Measurements from ENCODE around the gene AKAP1. TPM values are rescaled to one million over a fixed set of nuclear protein-coding genes. Genes with fewer than 3 reads are reported as not detected.

Gene AKAP1
- total RNA-seq, 1 donor from 2014 or later, result 214 TPM

GRCh38 chr17:57075785-57076184, 9.3 kb upstream of the AKAP1 start:
- Histone ChIP-seq H3K27me3 (ENCODE audit: low read depth) (no peaks in the 10 kb centered on the region), H3K36me3 (no peaks in the 10 kb centered on the region), H3K4me1 (peaks cover 5% of the 10 kb centered on the region), H3K27ac (replicated peaks) (no peak overlapping the region), H3K4me3 (no peak overlapping the region), H3K9me3 (replicated peaks) (no peaks in the 10 kb centered on the region)
- TF ChIP-seq CTCF (IDR thresholded peaks at IDR 0.05; ENCODE audit: borderline replicate concordance), result no peak
- intact Hi-C loops (cut with micrococcal nuclease), result no loop called here
- DNase-seq, result no peak

- DNase-seq, result no peak
- no peak for TF ChIP-seq CTCF (IDR thresholded peaks at IDR 0.05; ENCODE audit: borderline replicate concordance)
- Histone ChIP-seq H3K27me3 (ENCODE audit: low read depth) (no peaks in the 10 kb centered on the region), H3K9me3 (replicated peaks) (no peaks in the 10 kb centered on the region), H3K4me3 (no peak overlapping the region), H3K36me3 (no peaks in the 10 kb centered on the region), H3K27ac (replicated peaks) (no peak overlapping the region), H3K4me1 (peaks cover 5% of the 10 kb centered on the region)
- intact Hi-C loops (cut with micrococcal nuclease), result no loop called here
These were observed 8.0 kb upstream of the AKAP1 start for GRCh38 chr17:57077000-57077399.

- no peak for TF ChIP-seq CTCF (IDR thresholded peaks at IDR 0.05; ENCODE audit: borderline replicate concordance)
- no peak overlapping the region for H3K4me3 ChIP-seq
- H3K4me1 ChIP-seq, result peaks cover 10% of the 10 kb centered on the region
- no peaks in the 10 kb centered on the region for H3K27me3 ChIP-seq (ENCODE audit: low read depth)
- no peaks in the 10 kb centered on the region for H3K9me3 ChIP-seq (replicated peaks)
- no peak overlapping the region for H3K27ac ChIP-seq (replicated peaks)
- no peak for DNase-seq
- intact Hi-C loops (cut with micrococcal nuclease), result no loop called here
- no peaks in the 10 kb centered on the region for H3K36me3 ChIP-seq
These were observed 6.8 kb upstream of the AKAP1 start for GRCh38 chr17:57078274-57078673.

GRCh38 chr17:57080718-57081117, 4.3 kb upstream of the AKAP1 start:
- intact Hi-C loops (cut with micrococcal nuclease), result no loop called here
- Histone ChIP-seq H3K9me3 (replicated peaks) (no peaks in the 10 kb centered on the region), H3K4me3 (no peak overlapping the region), H3K4me1 (peaks cover 25% of the 10 kb centered on the region), H3K27ac (replicated peaks) (no peak overlapping the region), H3K36me3 (no peaks in the 10 kb centered on the region), H3K27me3 (ENCODE audit: low read depth) (no peaks in the 10 kb centered on the region)
- no peak for TF ChIP-seq CTCF (IDR thresholded peaks at IDR 0.05; ENCODE audit: borderline replicate concordance)
- DNase-seq, result no peak

- H3K27ac ChIP-seq (replicated peaks), result no peak overlapping the region
- peaks cover 43% of the 10 kb centered on the region for H3K4me1 ChIP-seq
- H3K27me3 ChIP-seq (ENCODE audit: low read depth), result no peaks in the 10 kb centered on the region
- H3K4me3 ChIP-seq, result no peak overlapping the region
- intact Hi-C loops (cut with micrococcal nuclease), result no loop called here
- no peaks in the 10 kb centered on the region for H3K9me3 ChIP-seq (replicated peaks)
- no peaks in the 10 kb centered on the region for H3K36me3 ChIP-seq
- no peak for DNase-seq
- TF ChIP-seq CTCF (IDR thresholded peaks at IDR 0.05; ENCODE audit: borderline replicate concordance), result no peak
These were observed 2.6 kb upstream of the AKAP1 start for GRCh38 chr17:57082441-57082840.

GRCh38 chr17:57084361-57084801, 665 bp upstream of the AKAP1 start:
- Histone ChIP-seq H3K36me3 (no peaks in the 10 kb centered on the region), H3K9me3 (replicated peaks) (no peaks in the 10 kb centered on the region), H3K27me3 (ENCODE audit: low read depth) (no peaks in the 10 kb centered on the region), H3K27ac (replicated peaks) (peak overlapping the region; percentile 94), H3K4me3 (peak overlapping the region; percentile 91), H3K4me1 (peaks cover 62% of the 10 kb centered on the region)
- intact Hi-C loops (cut with micrococcal nuclease), result no loop called here
- TF ChIP-seq CTCF (IDR thresholded peaks at IDR 0.05; ENCODE audit: borderline replicate concordance), result no peak
- no peak for DNase-seq

Data from left ventricle myocardium inferior (tissue), 1 donor.